GM12873 (cell line): ENCODE data around the gene PTGIR.

Experiments
- TF ChIP-seq, protein P1 (sequence below): IDR thresholded peaks from 2 replicates; pipeline ENCODE4 v1.5.1; 2012; ENCODE audit warnings: low read depth, mild to moderate bottlenecking, moderate library complexity, low read length, control low read depth; ENCODE audit not compliant: insufficient read depth; ENCODE audit errors: missing control alignments

The PTGIR gene, protein sequence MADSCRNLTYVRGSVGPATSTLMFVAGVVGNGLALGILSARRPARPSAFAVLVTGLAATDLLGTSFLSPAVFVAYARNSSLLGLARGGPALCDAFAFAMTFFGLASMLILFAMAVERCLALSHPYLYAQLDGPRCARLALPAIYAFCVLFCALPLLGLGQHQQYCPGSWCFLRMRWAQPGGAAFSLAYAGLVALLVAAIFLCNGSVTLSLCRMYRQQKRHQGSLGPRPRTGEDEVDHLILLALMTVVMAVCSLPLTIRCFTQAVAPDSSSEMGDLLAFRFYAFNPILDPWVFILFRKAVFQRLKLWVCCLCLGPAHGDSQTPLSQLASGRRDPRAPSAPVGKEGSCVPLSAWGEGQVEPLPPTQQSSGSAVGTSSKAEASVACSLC

DNA sequence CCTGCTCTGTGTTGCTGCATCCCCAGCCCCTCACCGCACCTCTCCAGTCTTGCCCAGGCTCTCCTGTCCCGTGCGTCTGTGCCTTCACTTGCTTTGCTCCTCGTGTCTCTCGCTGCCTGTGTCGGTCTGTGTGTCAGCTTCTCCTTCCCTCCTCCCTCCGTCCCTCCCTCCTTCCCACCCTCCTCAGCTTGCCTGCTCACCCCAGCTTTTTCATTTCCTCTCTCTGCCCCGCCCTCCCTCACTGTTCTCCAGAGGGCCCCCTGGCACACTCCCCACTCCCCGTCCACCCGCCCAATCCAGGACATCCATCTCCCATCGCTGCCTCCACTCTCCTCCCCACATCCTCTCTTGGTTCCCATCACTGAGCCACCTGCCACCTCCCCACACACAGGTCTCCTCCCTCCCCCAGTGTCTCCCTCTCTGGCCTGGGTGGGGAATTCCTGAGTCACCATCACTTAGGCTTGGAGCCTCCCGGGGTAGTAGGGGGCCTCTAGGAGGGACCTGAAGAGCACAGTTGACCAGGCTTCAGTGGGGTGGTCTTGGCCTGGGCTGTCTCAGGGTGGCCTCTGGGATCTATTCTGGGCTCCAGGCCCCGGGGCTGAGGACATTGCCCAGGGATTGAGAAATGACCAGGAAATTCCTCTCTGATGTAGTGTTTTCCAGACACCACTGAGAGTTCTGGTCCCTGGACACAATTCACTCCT lies at the start of gene PTGIR:
Gene PTGIR, minus strand, starts transcription at position 132 of the 704 bp plus-strand sequence. CDS start 864 bp downstream, outside the sequence.
- TF ChIP-seq, protein P1, sequence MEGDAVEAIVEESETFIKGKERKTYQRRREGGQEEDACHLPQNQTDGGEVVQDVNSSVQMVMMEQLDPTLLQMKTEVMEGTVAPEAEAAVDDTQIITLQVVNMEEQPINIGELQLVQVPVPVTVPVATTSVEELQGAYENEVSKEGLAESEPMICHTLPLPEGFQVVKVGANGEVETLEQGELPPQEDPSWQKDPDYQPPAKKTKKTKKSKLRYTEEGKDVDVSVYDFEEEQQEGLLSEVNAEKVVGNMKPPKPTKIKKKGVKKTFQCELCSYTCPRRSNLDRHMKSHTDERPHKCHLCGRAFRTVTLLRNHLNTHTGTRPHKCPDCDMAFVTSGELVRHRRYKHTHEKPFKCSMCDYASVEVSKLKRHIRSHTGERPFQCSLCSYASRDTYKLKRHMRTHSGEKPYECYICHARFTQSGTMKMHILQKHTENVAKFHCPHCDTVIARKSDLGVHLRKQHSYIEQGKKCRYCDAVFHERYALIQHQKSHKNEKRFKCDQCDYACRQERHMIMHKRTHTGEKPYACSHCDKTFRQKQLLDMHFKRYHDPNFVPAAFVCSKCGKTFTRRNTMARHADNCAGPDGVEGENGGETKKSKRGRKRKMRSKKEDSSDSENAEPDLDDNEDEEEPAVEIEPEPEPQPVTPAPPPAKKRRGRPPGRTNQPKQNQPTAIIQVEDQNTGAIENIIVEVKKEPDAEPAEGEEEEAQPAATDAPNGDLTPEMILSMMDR = no peak

DNA sequence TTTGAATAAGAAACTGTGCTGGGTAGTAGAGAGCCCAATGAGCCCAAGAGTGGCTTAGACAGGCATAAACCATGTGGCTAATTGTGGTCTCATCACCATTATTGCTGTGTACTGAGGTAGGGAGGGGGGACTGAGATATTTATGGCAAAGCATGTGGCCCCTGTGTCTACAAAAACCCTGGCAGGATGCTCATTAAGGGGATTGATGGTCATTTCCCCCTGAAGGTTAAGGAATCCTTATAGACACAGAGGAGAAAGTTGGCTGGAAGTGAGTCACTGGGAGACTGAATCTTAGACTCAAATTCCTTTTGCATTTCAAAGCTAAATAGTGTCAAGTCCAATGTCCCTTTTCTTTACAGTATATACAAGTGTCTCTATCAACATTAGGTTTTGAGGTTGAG lies 45.9 kb upstream of the PTGIR start:
- TF ChIP-seq, protein P1 = no peak

DNA sequence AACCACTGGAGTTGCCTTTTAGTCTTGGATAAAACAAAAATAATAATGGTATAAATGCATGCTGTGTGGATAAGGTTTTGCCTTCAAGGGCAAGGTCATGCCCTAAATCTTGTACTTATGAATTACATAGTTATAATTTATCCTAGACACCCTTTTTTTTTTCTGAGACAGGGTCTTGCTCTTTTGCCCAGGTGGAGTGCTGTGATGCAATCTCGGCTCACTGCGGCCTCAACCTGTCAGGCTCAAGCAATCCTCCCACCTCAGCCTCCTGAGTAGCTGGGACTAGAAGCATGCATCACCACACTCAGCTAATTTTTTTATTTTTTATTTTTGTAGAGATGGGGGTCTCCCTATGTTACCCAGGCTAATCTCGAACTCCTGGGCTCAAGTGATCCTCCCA lies 43.8 kb upstream of the PTGIR start:
- TF ChIP-seq, protein P1 = no peak

DNA sequence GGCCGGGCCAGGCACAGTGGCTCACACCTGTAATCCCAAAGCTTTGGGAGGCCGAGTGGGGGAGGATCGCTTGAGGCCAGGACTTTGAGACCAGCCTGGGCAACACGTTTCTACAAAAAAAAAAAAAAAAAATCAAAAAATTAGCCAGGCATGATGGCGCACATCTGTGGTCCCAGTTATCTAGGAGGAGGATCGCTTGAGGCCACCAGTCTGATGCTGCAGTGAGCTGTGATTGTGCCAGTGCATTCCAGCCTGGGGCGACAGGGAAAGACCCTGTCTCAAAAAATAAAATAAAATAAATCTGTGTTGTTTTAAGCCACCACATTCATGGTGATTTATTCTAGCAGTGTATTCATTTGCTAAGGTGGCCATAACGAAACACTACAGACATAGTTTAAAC lies 40.2 kb upstream of the PTGIR start:
- TF ChIP-seq, protein P1 = no peak

DNA sequence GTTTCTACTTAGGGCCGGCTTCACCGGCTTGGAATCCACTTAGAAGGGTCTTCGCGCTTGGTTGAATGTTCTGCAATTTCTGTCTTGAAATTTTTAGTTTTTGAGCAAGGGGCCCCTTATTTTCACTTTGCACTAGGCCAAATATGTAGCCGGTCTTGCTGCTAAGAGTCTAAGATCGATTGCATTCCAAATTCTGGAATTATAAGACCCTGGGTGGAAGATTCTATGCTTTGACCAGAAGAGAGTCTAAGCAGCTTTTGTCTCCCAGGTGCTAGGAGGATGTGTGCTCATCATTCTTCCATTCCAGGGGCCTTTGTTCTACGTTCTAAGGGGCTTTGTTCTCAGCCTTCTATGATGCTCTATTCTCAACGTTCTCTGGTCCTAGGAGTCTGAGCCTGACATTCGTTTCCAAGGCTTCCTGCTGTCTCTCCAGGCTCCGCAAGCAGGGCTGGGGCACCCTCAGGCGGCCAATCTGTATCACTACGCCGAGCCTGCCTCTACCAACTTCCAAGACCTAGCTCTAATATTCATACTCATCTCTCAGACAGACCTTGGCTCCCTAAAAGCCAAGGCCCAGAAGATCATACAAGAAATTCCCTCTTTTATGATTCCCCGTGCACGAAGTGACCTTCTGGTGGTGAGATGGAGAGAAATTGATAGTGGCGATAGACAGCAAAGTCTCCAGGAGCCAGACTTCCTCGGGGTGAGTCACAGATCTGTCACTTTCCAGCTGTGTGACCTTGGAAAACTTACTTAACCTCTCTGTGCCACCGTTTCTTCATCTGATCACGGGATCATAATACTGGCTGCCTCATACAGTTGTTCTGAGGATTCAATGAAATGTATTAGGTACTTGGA lies 37.1 kb upstream of the PTGIR start:
- TF ChIP-seq, protein P1 = peak; percentile 93

DNA sequence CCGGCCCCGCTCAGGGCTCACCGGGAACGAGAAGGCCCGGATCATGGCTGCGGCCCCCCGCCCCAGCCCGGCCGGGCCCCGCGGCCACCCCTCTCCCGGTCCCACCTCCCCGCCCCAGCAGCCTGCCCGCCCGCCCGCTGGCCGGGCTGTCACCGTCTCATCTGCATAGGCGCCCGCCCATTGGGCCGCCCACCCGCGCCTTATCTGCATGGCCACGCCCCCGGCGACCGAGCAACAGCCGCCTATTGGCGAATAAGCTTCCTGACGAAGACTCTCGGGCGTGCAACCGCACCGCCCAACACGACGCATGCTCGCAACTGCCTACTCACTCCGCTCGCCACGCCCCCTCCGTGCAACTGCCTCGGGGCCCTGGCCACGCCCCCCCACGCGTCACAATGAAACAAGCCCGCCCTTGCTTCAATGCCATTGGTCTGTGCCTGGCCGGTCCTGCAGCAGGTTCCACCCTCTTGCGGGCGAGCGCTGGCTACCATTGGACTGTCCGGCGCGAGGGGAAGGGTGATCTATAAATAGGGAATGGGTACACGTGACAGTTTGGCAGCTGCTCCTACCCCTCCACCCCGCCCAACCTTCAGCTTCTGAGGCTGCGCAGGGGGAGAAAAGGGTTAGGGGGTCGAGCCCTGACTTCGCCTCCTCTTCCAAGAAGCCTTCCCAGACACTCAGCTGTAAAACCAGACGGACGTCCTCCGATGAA lies 36.3 kb upstream of the PTGIR start, which contains the start of gene DACT3:
Gene DACT3, minus strand, starts transcription at position 163 of the 712 bp plus-strand sequence. Its CDS starts 118 bp downstream, at position 45.
- TF ChIP-seq, protein P1 = no peak
